Activated T-helper 17 cell treated with anti-CD3 and anti-CD28 coated beads, Interleukin-2, amount 50 U/mL, for 72 hours (primary cell): ENCODE measurements around the gene VASH1. TPM values are rescaled to one million over a fixed set of nuclear protein-coding genes. Genes with fewer than 3 reads are reported as not detected.
A peak's percentile ranks its signal among the peaks of the same experiment; 100 is the strongest.
"Not testable (repeated sequence)": the region's sequence is repeated elsewhere in the genome, so short reads cannot be mapped to it uniquely, and the experiment has no call there.

Source experiments
- ATAC-seq: fragments of 150-1000 bp; cut with Tn5 transposase; replicated peaks from 2 replicates; pipeline ENCODE4 v1.10.0; 2021; ENCODE audit warnings: mild to moderate bottlenecking, moderate library complexity
- H3K27ac Mint-ChIP-seq: one replicate; pipeline ENCODE4 v1.8.0; 2022; ENCODE audit warnings: mixed read lengths
- H3K27me3 Mint-ChIP-seq: one replicate; pipeline ENCODE4 v1.8.0; 2022; ENCODE audit warnings: mixed read lengths
- H3K36me3 Mint-ChIP-seq: one replicate; pipeline ENCODE4 v1.8.0; 2022; ENCODE audit warnings: low read depth, mild to moderate bottlenecking, mixed read lengths
- H3K4me1 Mint-ChIP-seq: one replicate; pipeline ENCODE4 v1.8.0; 2022; ENCODE audit warnings: mixed read lengths
- H3K4me3 Mint-ChIP-seq: one replicate; pipeline ENCODE4 v1.8.0; 2022; ENCODE audit warnings: mild to moderate bottlenecking, mixed read lengths
- H3K9me3 Mint-ChIP-seq: one replicate; pipeline ENCODE4 v1.8.0; 2022; ENCODE audit warnings: mixed read lengths
- total RNA-seq, 2 donors: library from RNA; stranded (reverse); gene quantifications; one replicate each; pipeline ENCODE4 v1.2.3, GENCODE V29; 2022

VASH1 gene
- 1 to 10 TPM; 2.6 to 6.4 TPM for total RNA-seq

DNA sequence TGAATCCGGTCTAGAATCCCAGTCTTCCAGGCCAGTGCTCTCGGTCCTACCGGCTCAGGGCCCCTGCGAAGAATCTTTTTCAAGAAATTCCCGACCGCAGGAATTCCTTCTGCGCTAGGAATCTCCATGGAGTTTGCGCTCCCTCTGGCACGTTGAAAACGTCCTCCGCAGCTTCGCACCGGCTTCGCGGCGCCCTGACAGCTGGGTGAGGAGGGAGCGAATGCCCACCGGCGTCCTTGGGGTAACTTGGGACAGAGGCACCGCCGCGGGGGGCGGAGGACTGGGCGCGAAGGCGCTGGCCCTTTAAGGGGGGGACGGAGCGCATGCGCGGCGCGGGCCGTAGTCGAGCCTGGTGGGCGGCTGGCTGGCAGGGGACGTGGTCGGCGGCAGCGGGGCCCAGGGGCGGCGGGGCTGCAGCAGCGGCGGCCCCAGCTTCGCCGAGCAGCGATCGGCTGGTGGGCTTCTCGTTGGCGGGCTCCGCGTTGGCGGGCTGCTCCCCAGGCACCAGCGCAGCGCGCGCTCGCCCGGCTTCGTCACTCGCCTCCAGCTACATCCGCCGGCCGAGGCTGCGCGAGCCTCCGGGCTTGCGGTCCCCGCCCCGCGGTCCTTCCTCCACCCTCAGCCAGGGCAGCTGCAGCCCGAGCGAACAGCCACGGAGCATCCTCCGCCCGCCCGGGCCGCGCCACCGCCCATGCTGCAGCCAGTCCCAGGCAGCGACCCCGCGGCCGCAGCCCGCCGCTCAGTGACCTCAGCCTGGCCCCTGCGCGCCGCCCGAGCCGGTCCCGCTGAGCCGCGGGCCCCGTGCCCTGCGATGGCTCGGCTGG is at the start of gene VASH1:
VASH1 (plus strand) TSS at position 333 of the 824 bp plus-strand sequence. CDS start 1,354 bp downstream, outside the sequence.
- H3K9me3 Mint-ChIP-seq = no peaks in the 10 kb centered on the region
- H3K27me3 Mint-ChIP-seq = peaks cover 4% of the 10 kb centered on the region
- peaks cover 15% of the 10 kb centered on the region for H3K4me1 Mint-ChIP-seq
- peak within 1 kb of the TSS; percentile 85 for H3K4me3 Mint-ChIP-seq
- H3K36me3 Mint-ChIP-seq = no peaks in the 10 kb centered on the region
- peak within 1 kb of the TSS; percentile 66 for H3K27ac Mint-ChIP-seq
- peak; percentile 93 for ATAC-seq

GRCh38 chr14:76713121-76713520 is 48.1 kb upstream of the VASH1 start:
- H3K36me3 Mint-ChIP-seq = no peaks in the 10 kb centered on the region
- peaks cover 19% of the 10 kb centered on the region for H3K27me3 Mint-ChIP-seq
- H3K4me3 Mint-ChIP-seq = no peak overlapping the region
- no peaks in the 10 kb centered on the region for H3K4me1 Mint-ChIP-seq
- H3K9me3 Mint-ChIP-seq = no peaks in the 10 kb centered on the region
- no peak overlapping the region for H3K27ac Mint-ChIP-seq
- ATAC-seq = no peak

DNA sequence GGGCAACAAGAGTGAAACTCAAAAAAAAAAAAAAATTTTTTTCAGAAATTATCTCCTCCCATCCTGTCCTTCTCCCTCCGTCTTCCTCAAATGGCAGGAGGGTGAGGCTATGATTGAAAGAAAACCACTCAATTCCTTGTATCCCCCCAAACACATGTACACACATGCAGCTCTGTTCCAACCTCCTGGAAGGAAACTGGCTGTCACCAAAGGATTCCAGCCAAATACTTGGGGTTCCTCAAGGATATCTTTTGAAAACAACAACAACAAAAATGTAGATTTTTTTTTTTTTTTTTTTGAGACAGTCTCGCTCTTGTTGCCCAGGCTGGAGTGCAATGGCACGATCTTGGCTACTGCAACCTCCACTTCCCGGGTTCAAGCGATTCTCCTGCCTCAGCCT is 46.8 kb upstream of the VASH1 start:
- H3K27me3 Mint-ChIP-seq = peaks cover 19% of the 10 kb centered on the region
- no peak overlapping the region for H3K4me3 Mint-ChIP-seq
- no peaks in the 10 kb centered on the region for H3K4me1 Mint-ChIP-seq
- H3K9me3 Mint-ChIP-seq = no peaks in the 10 kb centered on the region
- H3K36me3 Mint-ChIP-seq = no peaks in the 10 kb centered on the region
- H3K27ac Mint-ChIP-seq = no peak overlapping the region
- ATAC-seq = no peak

- Mint-ChIP-seq H3K9me3 (no peaks in the 10 kb centered on the region), H3K4me3 (no peak overlapping the region), H3K27ac (no peak overlapping the region), H3K27me3 (peaks cover 19% of the 10 kb centered on the region), H3K4me1 (peaks cover under 1% of the 10 kb centered on the region), H3K36me3 (no peaks in the 10 kb centered on the region)
- ATAC-seq = no peak
Measured at GRCh38 chr14:76715101-76715500, 46.2 kb upstream of the VASH1 start.

DNA sequence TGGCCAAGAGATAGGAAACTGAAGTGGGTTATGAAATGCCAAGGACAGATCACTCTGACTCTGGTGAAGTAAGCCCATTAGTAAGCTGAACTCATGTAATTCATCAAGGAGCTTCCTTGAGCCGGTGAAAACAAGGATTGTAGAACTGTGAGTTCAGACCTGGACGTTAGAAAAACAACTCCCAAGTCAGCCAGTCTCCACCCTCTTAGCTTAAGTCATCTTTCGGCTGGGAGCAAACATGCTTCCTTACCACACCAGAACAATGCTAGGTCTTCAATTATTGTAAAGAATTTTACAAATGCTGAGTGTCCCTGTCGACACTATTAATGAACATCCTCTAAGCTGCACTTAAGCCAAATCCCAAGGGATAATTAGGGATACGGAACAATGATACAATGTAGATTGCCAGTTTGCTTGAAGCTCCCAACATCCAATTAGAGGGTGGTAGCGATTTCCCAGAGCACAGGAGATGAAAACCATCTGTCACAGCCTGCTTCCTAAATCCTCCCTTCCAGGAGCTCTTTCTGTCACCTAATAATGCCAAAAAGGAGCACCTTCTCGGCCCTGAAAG is 45.7 kb upstream of the VASH1 start:
- H3K36me3 Mint-ChIP-seq = no peaks in the 10 kb centered on the region
- H3K9me3 Mint-ChIP-seq = no peaks in the 10 kb centered on the region
- peaks cover 4% of the 10 kb centered on the region for H3K4me1 Mint-ChIP-seq
- ATAC-seq = no peak
- H3K27me3 Mint-ChIP-seq = peaks cover 19% of the 10 kb centered on the region
- H3K4me3 Mint-ChIP-seq = no peak overlapping the region
- no peak overlapping the region for H3K27ac Mint-ChIP-seq

DNA sequence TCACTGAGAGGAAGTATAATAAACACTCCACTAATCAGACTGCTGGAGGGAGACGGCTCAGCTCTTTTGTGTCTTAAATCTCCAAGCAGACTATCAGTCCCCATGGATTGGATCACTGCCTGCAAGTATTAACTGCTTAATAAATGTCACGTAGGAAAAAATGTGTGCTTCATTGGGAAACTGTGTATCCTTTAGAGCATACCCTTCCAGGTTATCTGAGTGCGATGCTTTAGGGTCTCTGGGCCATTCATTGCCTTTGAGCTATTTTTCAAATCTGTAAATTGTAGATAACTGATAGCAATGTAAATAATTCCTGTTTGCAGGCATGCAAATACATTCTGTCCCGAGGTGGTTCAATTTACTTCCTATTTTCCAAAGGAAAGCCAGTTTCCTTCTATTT is 45.0 kb upstream of the VASH1 start:
- no peak for ATAC-seq
- Mint-ChIP-seq H3K4me1 (peaks cover 4% of the 10 kb centered on the region), H3K36me3 (no peaks in the 10 kb centered on the region)

GRCh38 chr14:76717508-76718290 is 43.6 kb upstream of the VASH1 start:
- peaks cover 19% of the 10 kb centered on the region for H3K27me3 Mint-ChIP-seq
- peaks cover 4% of the 10 kb centered on the region for H3K4me1 Mint-ChIP-seq
- no peaks in the 10 kb centered on the region for H3K9me3 Mint-ChIP-seq
- no peaks in the 10 kb centered on the region for H3K36me3 Mint-ChIP-seq
- no peak for ATAC-seq
- no peak overlapping the region for H3K27ac Mint-ChIP-seq
- H3K4me3 Mint-ChIP-seq = no peak overlapping the region

More for the DNA sequence above, 45.0 kb upstream of the VASH1 start:
- H3K4me3 Mint-ChIP-seq = no peak overlapping the region
- H3K27me3 Mint-ChIP-seq = peaks cover 19% of the 10 kb centered on the region
- no peaks in the 10 kb centered on the region for H3K9me3 Mint-ChIP-seq
- no peak overlapping the region for H3K27ac Mint-ChIP-seq

- no peaks in the 10 kb centered on the region for H3K36me3 Mint-ChIP-seq
- H3K27ac Mint-ChIP-seq = no peak overlapping the region
- no peak overlapping the region for H3K4me3 Mint-ChIP-seq
- H3K4me1 Mint-ChIP-seq = peaks cover 4% of the 10 kb centered on the region
- peaks cover 17% of the 10 kb centered on the region for H3K27me3 Mint-ChIP-seq
- no peak for ATAC-seq
- no peaks in the 10 kb centered on the region for H3K9me3 Mint-ChIP-seq
Measured at GRCh38 chr14:76718306-76719040, 42.8 kb upstream of the VASH1 start.

DNA sequence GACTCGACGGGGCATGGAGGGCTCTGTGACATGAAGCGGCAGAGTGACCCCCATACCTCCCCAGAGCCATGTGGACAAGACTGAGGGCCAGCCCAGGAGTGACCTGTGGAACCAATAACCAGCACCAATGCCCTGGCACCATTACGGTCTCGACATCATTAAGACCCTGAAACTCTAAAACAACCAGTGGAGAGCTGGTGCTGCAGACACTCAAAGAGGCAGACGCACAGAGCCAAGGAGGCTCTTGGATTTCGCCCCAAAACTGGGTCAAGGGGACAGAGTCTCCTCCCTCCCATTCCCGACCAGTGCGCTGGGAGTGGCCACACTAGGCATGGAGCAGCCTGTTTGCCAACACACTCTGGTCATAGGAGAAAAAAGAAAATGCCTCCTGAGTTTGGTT is 41.6 kb upstream of the VASH1 start:
- ATAC-seq = no peak
- Mint-ChIP-seq H3K4me1 (peaks cover 4% of the 10 kb centered on the region), H3K9me3 (no peaks in the 10 kb centered on the region), H3K36me3 (no peaks in the 10 kb centered on the region), H3K27ac (no peak overlapping the region), H3K27me3 (peaks cover 11% of the 10 kb centered on the region), H3K4me3 (no peak overlapping the region)

- ATAC-seq = peak; percentile 44
- Mint-ChIP-seq H3K36me3 (no peaks in the 10 kb centered on the region), H3K4me1 (peaks cover 4% of the 10 kb centered on the region), H3K27ac (peak overlapping the region; percentile 72), H3K27me3 (peaks cover 11% of the 10 kb centered on the region), H3K9me3 (no peaks in the 10 kb centered on the region), H3K4me3 (peak overlapping the region; percentile 40)
Measured at GRCh38 chr14:76720382-76720813, 40.9 kb upstream of the VASH1 start.

DNA sequence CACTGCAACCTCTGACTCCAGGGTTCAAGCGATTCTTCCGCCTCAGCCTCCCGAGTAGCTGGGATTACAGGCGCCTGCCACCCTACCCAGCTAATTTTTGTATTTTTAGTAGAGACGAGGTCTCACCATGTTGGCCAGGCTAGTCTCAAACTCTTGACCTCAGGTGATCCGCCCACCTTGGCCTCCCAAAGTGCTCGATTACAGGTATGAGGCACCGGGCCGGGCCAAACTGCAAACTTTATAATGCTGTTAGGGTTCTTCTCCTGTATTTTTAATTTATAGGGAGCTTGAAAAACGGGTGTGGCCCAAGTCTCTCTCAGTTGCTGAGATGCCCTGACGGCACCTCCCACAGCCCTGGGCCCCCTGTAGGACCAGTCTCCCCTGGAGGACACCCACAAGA is 39.8 kb upstream of the VASH1 start:
- not testable (repeated sequence) for H3K4me3 Mint-ChIP-seq, H3K36me3 Mint-ChIP-seq, H3K4me1 Mint-ChIP-seq, H3K27ac Mint-ChIP-seq, H3K9me3 Mint-ChIP-seq, H3K27me3 Mint-ChIP-seq, ATAC-seq

DNA sequence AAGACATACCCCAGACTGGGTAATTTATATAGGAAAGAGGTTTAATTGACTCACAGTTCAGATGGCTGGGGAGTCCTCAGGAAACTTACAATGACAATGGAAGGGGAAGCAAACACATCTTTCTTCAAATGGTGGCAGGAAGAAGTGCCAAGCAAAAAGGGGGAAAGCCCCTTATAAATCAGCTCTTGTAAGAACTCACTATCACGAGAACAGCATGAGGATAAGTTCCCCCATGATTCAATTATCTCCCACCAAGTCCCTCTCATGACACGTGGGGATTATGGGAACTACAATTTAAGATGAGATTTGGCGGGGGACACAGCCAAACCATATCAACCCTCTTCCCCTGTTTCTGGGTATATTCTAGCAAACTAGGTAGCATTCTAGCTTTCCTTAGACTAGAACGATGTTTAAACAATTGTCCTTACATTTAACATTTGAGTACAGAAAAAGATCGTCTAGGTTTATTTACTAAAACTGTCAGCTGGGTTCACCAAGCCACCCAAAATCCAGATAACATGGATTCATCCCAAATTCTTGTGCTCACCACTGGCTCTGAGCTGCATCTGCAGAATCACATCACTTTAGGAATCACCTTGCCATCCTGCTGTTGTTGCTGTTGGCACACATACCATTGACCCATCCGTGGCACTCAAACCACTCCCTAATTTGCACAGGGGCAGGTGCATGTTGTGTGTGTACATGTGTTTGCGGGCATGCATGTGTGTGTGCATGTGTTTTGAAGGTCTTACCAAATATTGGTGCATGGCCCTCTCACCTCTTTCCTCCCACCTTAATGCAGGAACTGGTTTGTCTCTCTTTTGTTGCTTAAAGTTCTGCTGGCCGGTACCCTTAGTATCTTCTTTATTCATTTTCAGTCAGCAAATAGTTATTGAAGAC is 36.4 kb upstream of the VASH1 start:
- Mint-ChIP-seq H3K36me3 (no peaks in the 10 kb centered on the region), H3K4me3 (no peak overlapping the region), H3K27me3 (peaks cover 11% of the 10 kb centered on the region), H3K27ac (no peak overlapping the region), H3K9me3 (no peaks in the 10 kb centered on the region), H3K4me1 (peaks cover 4% of the 10 kb centered on the region)
- ATAC-seq = no peak

- H3K4me1 Mint-ChIP-seq = no peaks in the 10 kb centered on the region
- ATAC-seq = no peak
Measured at GRCh38 chr14:76726551-76726970, 34.7 kb upstream of the VASH1 start.

More at GRCh38 chr14:76726551-76726970, 34.7 kb upstream of the VASH1 start:
- H3K9me3 Mint-ChIP-seq = no peaks in the 10 kb centered on the region
- peaks cover 14% of the 10 kb centered on the region for H3K27me3 Mint-ChIP-seq
- no peaks in the 10 kb centered on the region for H3K36me3 Mint-ChIP-seq
- no peak overlapping the region for H3K4me3 Mint-ChIP-seq
- H3K27ac Mint-ChIP-seq = no peak overlapping the region
